ENCODE measurements around the gene GPR3.
"Not testable (repeated sequence)": the region's sequence is repeated elsewhere in the genome, so short reads cannot be mapped to it uniquely, and the experiment has no call there.

GRCh38 chr1:27384797-27385196, 7.6 kb upstream of the GPR3 start:
- TF ChIP-seq GABPA (IDR thresholded peaks at IDR 0.05; ENCODE audit: borderline replicate concordance, insufficient read depth, low read length); MAX (IDR thresholded peaks at IDR 0.05); GTF2F1 (IDR thresholded peaks at IDR 0.05; ENCODE audit: borderline replicate concordance, low read depth, low read length); RAD21 (IDR thresholded peaks at IDR 0.05 in 1 of 2, conservative IDR thresholded peaks at IDR 0.05 in 1 of 2; ENCODE audit: low read depth in 2 of 2, low read length in 2 of 2); EP300 (IDR thresholded peaks at IDR 0.05; ENCODE audit: borderline replicate concordance in 1 of 2, low read depth in 2 of 2, low read length in 2 of 2); POLR2A (IDR thresholded peaks at IDR 0.05; ENCODE audit: control extremely low read depth in 1 of 2, low read depth in 2 of 2, low read length in 2 of 2); CTCF (IDR thresholded peaks at IDR 0.05; ENCODE audit: control extremely low read depth in 1 of 3, insufficient read depth in 1 of 3, low read depth in 1 of 3, low read length in 3 of 3); ASH2L (IDR thresholded peaks at IDR 0.05; ENCODE audit: low read length); PHF8 (conservative IDR thresholded peaks at IDR 0.05; ENCODE audit: low read depth, low read length); MAFK (IDR thresholded peaks at IDR 0.05; ENCODE audit: low read depth, low read length): not testable (repeated sequence)

Data from H1 (cell line).